AG04449 (cell line): ENCODE results near the gene HOXA11.

Experiments
- CTCF ChIA-PET: fragments of 350-600 bp; formaldehyde crosslinking; extraction: SDS; loops from one replicate; lab custom pipeline; 2021; ENCODE audit warnings: antibody characterized with exemption; lab: Yijun Ruan, JAX
- POLR2A ChIA-PET: fragments of 400-600, 350-600 bp; formaldehyde crosslinking; extraction: SDS; loops from one replicate; lab custom pipeline; 2020; ENCODE audit warnings: antibody characterized with exemption, inconsistent platforms; lab: Yijun Ruan, JAX
- DNase-seq: peaks from one replicate; pipeline ENCODE4 v3.0.0-alpha.2; 2010; ENCODE audit warnings: low read depth, low spot score
- H3K4me3 ChIP-seq: 2 replicates; pipeline ENCODE4 v1.5.1; 2011; ENCODE audit warnings: low read depth, mild to moderate bottlenecking, control low read depth, low read length
- CTCF ChIP-seq: IDR thresholded peaks from one replicate; pipeline ENCODE4 v1.5.1; 2011; ENCODE audit warnings: mild to moderate bottlenecking, moderate library complexity, low read length, control low read depth, inconsistent platforms; ENCODE audit not compliant: insufficient read depth; ENCODE audit errors: missing control alignments

The HOXA11 gene

GRCh38 chr7:27194002-27194352 is 8.9 kb upstream of the HOXA11 start:
- no peak for DNase-seq
- no peak for TF ChIP-seq CTCF
- POLR2A ChIA-PET, result no interaction called here
- no peak overlapping the region for H3K4me3 ChIP-seq
- CTCF ChIA-PET, result interaction anchor here (0.7 to 4.9 kb wide), 11 partner anchors 8 to 902 kb away, joined by 3 to 67 read pairs (median 25); partner anchors contain the start of gene HOXA11

GRCh38 chr7:27193335-27194001 is 8.4 kb upstream of the HOXA11 start:
- DNase-seq, result no peak
- ChIA-PET POLR2A (no interaction called here), CTCF (interaction anchor here (0.7 to 4.9 kb wide), 8 partner anchors 8 to 903 kb away, joined by 3 to 67 read pairs (median 6); partner anchors contain the start of gene HOXA11)
- no peak for TF ChIP-seq CTCF
- H3K4me3 ChIP-seq, result no peak overlapping the region

GRCh38 chr7:27192546-27193334 is 7.7 kb upstream of the HOXA11 start:
- no peak for TF ChIP-seq CTCF
- no peak for DNase-seq
- ChIA-PET POLR2A (no interaction called here), CTCF (interaction anchor here (0.8 to 4.9 kb wide), 6 partner anchors 12 to 904 kb away, joined by 3 to 67 read pairs (median 4); no protein-coding TSS in a partner anchor)
- H3K4me3 ChIP-seq, result no peak overlapping the region

- no peak for TF ChIP-seq CTCF
- DNase-seq, result no peak
- POLR2A ChIA-PET, result no interaction called here
- H3K4me3 ChIP-seq, result no peak overlapping the region
- CTCF ChIA-PET, result interaction anchor here (1.0 to 4.9 kb wide), 4 partner anchors 12 to 581 kb away, joined by 3 to 67 read pairs (median 4); no protein-coding TSS in a partner anchor
These were observed 7.0 kb upstream of the HOXA11 start for GRCh38 chr7:27191833-27192545.

- CTCF ChIA-PET, result interaction anchor here (1.3 to 2.4 kb wide), 4 partner anchors 8 to 905 kb away, joined by 4 to 11 read pairs (median 7); partner anchors contain the start of gene HOXA13
- TF ChIP-seq CTCF, result no peak
- POLR2A ChIA-PET, result no interaction called here
- H3K4me3 ChIP-seq, result no peak overlapping the region
- no peak for DNase-seq
These were observed 6.2 kb upstream of the HOXA11 start for GRCh38 chr7:27191161-27191731.
